B cell (primary cell): ENCODE results near the gene BYSL.

Experiments used
- CTCF ChIP-seq: fragments of 200-600 bp; IDR thresholded peaks from one replicate; pipeline ENCODE4 v1.8.0; 2022; ENCODE audit warnings: antibody characterized with exemption, mild to moderate bottlenecking
- EZH2 ChIP-seq: IDR thresholded peaks from 2 replicates; pipeline ENCODE4 v1.6.1; 2012; ENCODE audit warnings: borderline replicate concordance, low read depth, mild to moderate bottlenecking, moderate library complexity, low read length; ENCODE audit not compliant: insufficient read depth, poor library complexity, severe bottlenecking

GRCh38 chr6:41941280-41942066 lies 20.2 kb downstream of the BYSL start, which contains the start of gene CCND3:
- no peak for TF ChIP-seq CTCF
- no peak for TF ChIP-seq EZH2
